Suppressor macrophage treated with lipopolysaccharide for 4 hours (primary cell): ENCODE results near the gene KIF3C.
"Not testable (repeated sequence)": the region's sequence is repeated elsewhere in the genome, so short reads cannot be mapped to it uniquely, and the experiment has no call there.

Experiments
- DNase-seq: peaks from one replicate; pipeline ENCODE4 v3.0.0-alpha.2; 2020

The KIF3C gene

GRCh38 chr2:25998816-25999383 lies 16.6 kb upstream of the KIF3C start:
- DNase-seq = not testable (repeated sequence)

DNA sequence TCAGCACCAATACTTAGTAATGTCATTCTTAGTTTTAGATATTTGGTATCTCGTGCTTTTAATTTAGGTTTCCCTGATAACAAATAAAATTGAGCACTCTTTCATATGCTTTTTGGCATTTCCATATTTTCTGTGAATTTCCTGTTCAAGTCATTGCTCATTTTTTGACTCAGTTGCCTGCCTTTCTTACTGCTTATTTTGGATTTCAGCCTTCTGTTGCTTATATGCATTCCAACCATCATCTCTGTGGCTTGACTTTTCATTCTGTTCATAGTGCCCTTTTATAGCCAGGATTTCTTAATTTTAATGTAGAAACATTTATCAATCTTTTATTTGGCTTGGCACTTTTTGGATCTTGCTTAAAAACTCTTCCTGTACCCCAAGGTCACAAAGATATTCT lies 14.5 kb upstream of the KIF3C start:
- DNase-seq = no peak

DNA sequence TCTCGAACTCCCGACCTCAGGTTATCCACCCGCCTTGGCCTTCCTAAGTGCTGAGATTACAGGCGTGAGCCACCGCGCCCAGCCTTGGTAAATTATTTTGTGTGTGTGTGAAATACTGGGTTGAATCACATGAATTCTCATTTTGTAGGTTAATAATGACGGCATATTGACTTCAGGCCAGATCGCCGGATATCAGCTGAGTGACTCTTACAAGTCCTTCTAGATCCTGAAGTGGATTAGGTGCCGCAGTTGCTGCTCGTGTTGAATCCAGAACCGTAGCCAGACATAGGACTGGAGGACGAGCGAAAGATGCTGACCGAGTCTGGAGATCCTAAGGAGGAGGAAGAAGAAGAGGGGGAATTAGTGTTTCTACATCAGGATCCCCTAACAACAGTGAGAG lies 12.2 kb upstream of the KIF3C start:
- no peak for DNase-seq

GRCh38 chr2:25993049-25993448 lies 10.8 kb upstream of the KIF3C start:
- DNase-seq = no peak

DNA sequence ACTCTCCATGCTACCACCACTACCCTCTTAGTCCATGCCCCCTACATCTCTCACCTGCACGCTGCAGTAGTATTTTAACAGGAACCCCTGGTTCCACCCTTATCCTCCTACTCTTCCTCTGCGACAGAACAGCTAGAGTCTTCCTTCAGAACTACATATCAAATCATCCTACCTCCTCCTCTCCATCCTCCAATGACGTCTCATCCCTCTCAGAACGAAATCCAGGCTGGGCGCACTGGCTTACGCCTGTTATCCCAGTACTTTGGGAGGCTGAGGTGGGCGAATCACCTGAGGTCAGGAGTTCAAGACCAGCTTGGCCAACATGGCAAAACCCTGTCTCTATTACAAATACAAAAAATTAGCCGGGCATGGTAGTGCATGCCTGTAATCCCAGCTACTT lies 10.3 kb upstream of the KIF3C start:
- no peak for DNase-seq

- no peak for DNase-seq
Measured at GRCh38 chr2:25991965-25992364, 9.7 kb upstream of the KIF3C start.

DNA sequence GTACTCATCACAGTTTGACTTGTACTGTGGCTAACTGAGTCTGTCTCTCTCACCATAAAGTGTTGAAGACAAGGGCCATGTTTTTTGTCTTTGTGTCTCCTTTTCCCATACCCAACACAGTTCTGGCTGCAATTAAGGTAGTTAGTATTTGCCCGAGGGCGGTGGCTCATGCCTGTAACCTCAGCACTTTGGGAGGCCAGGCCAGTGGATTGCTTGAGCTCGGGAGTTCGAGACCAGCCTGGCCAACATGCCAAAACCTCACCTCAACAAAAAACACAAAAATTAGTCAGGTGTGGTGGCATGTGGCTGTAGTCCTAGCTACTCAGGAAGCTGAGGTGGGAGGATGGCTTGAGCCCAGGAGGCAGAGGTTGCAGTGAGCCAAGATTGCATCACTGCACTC lies 6.9 kb upstream of the KIF3C start:
- DNase-seq = no peak

- no peak for DNase-seq
Measured at GRCh38 chr2:25988134-25988533, 5.8 kb upstream of the KIF3C start.

DNA sequence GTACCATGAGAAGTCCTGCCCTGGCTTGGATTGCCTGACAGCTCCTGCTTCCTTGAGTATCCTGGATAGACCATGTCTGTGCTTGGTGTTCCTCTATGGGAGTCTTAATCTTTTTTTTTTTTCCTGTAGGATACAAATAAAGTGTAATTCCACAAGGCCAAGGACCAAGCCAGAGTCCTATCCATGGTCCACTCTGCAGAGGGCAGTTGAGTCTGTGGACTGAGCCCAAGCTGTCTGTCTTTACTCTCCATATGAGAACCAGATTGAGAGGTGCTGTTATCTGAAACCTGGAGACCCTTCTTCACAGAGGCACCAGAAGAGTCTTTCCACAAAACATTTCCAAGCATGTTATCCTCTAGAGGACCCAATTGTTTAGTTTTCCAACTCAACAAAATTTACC lies 1.4 kb upstream of the KIF3C start:
- no peak for DNase-seq

DNA sequence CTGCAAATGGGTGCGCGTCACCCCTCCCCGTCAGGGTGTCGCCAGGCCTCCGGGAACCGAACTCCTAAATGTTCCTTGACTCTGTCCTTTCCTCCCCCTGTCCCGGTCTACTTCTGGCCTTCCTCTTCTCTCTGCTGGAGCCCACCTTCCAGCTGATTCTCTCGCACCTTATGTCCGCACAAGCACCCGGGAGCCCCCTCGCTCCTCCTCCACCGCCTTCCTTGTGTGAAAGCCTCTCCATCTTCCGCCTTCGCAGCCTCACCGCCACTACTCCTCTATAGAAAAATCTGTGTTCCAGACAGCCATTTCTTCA lies 627 bp upstream of the KIF3C start:
- DNase-seq = no peak

DNA sequence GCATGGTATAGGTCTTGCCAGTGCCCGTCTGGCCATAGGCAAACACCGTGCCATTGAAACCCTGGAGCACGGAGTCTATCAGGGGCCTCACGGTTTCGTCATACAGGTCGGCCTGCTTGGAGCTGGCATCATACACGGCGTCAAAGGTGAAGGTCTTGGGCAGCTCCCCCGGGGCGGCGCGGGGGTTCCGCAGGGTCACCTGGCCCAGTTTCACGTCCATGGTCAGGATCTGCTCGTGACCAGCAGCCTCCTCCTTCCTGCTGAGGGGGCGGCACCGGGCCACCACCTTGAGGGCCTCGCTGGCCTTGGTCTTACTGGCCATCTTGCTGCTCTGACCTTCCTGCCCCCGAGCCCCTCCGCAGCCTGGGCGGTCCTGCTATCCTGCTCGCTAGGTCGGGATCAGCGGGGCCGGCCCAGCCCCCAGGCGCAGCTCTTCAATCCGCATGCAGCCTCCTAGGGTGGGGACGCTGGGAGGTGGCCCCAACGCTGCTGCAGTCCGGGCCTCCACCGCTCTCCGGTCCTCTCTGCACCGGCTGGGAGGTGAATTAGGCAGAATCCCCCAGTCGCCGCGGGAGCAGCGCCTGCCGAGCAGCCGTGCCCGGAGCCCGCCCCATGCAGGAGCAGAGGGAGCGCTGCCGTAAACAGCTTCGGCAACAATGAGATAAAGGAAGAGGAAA lies 563 bp downstream of the KIF3C start:
- DNase-seq = no peak

GRCh38 chr2:25980951-25981350 lies 1.3 kb downstream of the KIF3C start:
- no peak for DNase-seq

GRCh38 chr2:25980076-25980887 lies 2.0 kb downstream of the KIF3C start:
- no peak for DNase-seq

DNA sequence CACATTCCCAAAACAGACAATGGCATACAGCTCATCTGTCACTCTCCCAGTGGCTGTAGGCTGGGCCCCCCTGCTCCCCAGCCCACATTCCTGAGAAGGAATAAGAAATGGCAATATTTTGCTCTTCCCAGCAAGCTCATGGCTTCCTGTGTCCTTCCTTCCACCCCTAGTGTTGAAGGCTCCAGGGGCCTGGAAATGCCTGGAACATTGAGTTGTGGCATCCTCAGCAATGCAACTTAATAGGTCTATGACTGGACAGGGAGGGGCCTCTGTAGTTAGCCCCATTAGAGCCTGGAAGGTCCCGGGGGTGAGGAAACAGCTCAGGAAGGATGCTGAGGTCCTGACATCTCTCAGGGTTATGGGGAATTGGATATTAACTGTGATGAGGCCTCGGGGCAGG lies 3.3 kb downstream of the KIF3C start:
- no peak for DNase-seq

DNA sequence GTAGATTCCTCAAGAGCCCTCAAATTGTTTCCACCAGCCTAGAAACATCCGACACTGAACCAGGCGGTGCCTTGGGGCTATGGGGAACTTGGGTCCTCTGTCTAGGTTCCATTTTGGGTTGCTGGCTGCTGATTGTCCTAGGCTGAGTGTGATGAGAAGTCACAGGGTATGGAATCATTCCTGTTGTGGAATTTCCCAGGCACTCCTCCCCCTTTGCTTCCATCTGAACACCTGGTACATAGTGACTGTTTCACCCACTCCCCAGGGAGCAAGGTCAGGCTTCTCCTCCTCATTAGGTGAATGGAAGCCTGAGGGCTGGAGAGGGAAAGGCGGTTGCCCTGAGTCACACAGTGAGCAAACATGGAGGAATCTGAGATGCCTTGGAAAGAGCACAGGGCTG lies 4.5 kb downstream of the KIF3C start:
- no peak for DNase-seq

GRCh38 chr2:25976983-25977741 lies 5.1 kb downstream of the KIF3C start:
- DNase-seq = no peak

GRCh38 chr2:25972049-25972823 lies 10.1 kb downstream of the KIF3C start:
- DNase-seq = no peak

- no peak for DNase-seq
Measured at GRCh38 chr2:25971596-25971995, 10.7 kb downstream of the KIF3C start.

DNA sequence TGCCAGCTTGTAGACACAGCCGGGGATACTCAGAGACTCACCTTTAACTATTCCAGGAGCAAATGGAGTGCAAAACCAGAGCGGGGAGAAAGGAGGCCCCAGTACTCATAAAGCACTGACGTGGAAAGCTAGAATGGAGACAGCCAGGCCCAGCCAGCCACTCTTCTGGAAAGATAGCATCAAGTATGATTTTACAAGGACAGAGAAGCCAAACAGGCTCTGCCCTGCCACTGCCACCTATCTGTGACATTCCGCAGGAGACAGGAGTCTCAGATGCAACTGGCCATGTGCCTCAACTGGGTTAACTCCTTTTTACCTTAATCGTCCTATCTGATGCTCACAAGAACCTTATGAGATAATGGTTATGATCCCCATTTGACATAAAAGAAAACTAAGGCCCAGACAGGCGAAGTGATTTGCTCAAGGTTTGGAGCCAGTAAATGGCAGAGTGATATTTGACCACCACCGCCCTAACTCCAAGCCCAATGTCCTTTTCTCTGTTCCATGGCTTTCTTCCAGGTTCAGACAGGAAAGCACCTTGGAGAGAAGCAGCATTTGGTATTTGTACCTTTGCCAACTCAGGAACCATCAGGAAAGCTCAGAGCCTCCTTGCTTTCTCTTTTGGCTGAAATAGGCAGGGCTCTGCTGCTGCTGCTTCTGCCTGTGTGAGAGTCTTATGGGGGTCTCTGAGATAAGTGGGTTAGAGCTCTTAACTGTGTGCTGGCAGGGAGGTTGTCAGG lies 15.6 kb downstream of the KIF3C start:
- DNase-seq = no peak

- DNase-seq = no peak
Measured at GRCh38 chr2:25964891-25965290, 17.4 kb downstream of the KIF3C start.

DNA sequence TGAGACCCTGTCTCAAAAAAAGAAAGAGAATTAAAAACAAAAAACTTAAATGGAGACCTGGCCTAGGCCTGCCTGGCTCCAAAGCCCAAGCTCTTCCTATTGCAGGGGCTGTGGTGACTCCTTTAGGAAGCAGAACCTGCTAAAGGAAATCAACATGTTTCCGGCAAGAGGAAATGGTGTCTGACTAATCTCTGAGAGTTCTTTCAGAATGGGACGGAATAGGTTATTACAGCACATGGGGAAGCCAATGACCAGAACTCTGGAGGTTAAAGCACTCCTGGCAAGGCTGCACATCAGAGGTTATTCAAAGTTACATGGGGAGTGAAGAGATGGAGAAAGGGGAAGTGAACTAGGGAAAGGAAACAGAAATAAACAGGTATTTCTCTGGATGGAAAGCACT lies 21.4 kb downstream of the KIF3C start:
- DNase-seq = peak; percentile 77

DNA sequence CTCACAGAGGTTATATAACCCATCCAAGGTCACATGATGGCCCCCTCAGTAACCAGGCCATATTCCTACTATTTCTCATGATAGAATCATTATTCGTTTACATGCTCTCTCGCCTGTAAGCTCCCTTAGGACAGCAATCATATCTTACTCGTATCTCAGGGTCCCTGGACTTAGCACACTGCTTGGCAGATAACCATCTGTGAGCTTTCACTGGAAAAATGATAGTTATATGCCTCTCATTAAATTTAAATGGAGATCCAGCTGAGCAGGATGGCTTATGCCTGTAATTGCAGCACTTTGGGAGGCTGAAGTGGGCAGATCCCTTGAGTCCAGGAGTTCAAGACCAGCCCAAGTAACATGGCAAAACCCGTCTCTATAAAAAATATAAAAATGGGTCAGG lies 21.9 kb downstream of the KIF3C start:
- no peak for DNase-seq
